ENCODE data around the gene NOS1AP. TPM values are rescaled to one million over a fixed set of nuclear protein-coding genes. Genes with fewer than 3 reads are reported as not detected.

NOS1AP gene
- polyA plus RNA-seq, 3 donors: 0.12 TPM; not detected in 2

GRCh38 chr1:162206300-162206699, 136.8 kb downstream of the NOS1AP start:
- no peak overlapping the region for H2AFZ ChIP-seq (ENCODE audit: insufficient read depth, low read depth, low read length, poor library complexity, severe bottlenecking)
- no peak overlapping the region for H3K9ac ChIP-seq (ENCODE audit: insufficient read depth, low read length, poor library complexity, severe bottlenecking)
- no peak for DNase-seq
- no peaks in the 10 kb centered on the region for H4K20me1 ChIP-seq (ENCODE audit: insufficient read depth, low read length)
- Mint-ChIP-seq H3K36me3 (no peaks in the 10 kb centered on the region), H3K9me3 (peaks cover 0 to 1% (median 0%) of the 10 kb centered on the region in 7 donors), H3K27ac (no peak overlapping the region), H3K4me1 (peaks cover 6% of the 10 kb centered on the region), H3K4me3 (no peak overlapping the region), H3K27me3 (ENCODE audit: low read depth in 3 of 3) (peaks cover 0 to 9% (median 4%) of the 10 kb centered on the region in 3 donors)
- no peak overlapping the region for H3K4me3 ChIP-seq (replicated peaks in 1 of 3; ENCODE audit: low read depth in 2 of 3, low read length in 3 of 3)
- H3K9me3 ChIP-seq (replicated peaks in 1 of 2; ENCODE audit: control insufficient read depth in 1 of 2, insufficient read depth in 1 of 2, low read length in 2 of 2): no peaks in the 10 kb centered on the region
- H3K4me2 ChIP-seq (replicated peaks; ENCODE audit: extremely low read depth, low read length, poor library complexity, severe bottlenecking): no peak overlapping the region
- intact Hi-C loops (cut with micrococcal nuclease): no loop called here
- no peaks in the 10 kb centered on the region for H3K27me3 ChIP-seq (ENCODE audit: control insufficient read depth in 2 of 2, insufficient read depth in 2 of 2, low read length in 2 of 2)
- H3K79me2 ChIP-seq (ENCODE audit: insufficient read depth, low read length): no peaks in the 10 kb centered on the region
- TF ChIP-seq CTCF (IDR thresholded peaks at IDR 0.05): no peak
- no peaks in the 10 kb centered on the region for H3K4me1 ChIP-seq (ENCODE audit: control insufficient read depth in 1 of 2, insufficient read depth in 2 of 2, low read length in 2 of 2)
- no peak overlapping the region for H3K27ac ChIP-seq (ENCODE audit: low read depth in 1 of 2, low read length in 2 of 2)
- H3K36me3 ChIP-seq (replicated peaks in 1 of 2; ENCODE audit: control insufficient read depth in 1 of 2, insufficient read depth in 2 of 2, low read length in 2 of 2): no peaks in the 10 kb centered on the region
- WGBS (ENCODE audit: insufficient coverage): no CpG with 5 or more reads among the region's 1 CpG

GRCh38 chr1:162206749-162207635, 137.5 kb downstream of the NOS1AP start:
- TF ChIP-seq CTCF (IDR thresholded peaks at IDR 0.05): no peak
- H3K27me3 ChIP-seq (ENCODE audit: control insufficient read depth in 2 of 2, insufficient read depth in 2 of 2, low read length in 2 of 2): no peaks in the 10 kb centered on the region
- Mint-ChIP-seq H3K4me3 (no peak overlapping the region), H3K36me3 (no peaks in the 10 kb centered on the region), H3K9me3 (peaks cover 0 to 2% (median 0%) of the 10 kb centered on the region in 7 donors), H3K27me3 (ENCODE audit: low read depth in 3 of 3) (peaks cover 2 to 13% (median 2%) of the 10 kb centered on the region in 3 donors), H3K4me1 (peaks cover 6% of the 10 kb centered on the region), H3K27ac (no peak overlapping the region)
- H3K9ac ChIP-seq (ENCODE audit: insufficient read depth, low read length, poor library complexity, severe bottlenecking): no peak overlapping the region
- no peaks in the 10 kb centered on the region for H3K79me2 ChIP-seq (ENCODE audit: insufficient read depth, low read length)
- no peaks in the 10 kb centered on the region for H3K36me3 ChIP-seq (replicated peaks in 1 of 2; ENCODE audit: control insufficient read depth in 1 of 2, insufficient read depth in 2 of 2, low read length in 2 of 2)
- no peaks in the 10 kb centered on the region for H4K20me1 ChIP-seq (ENCODE audit: insufficient read depth, low read length)
- WGBS (ENCODE audit: insufficient coverage): 91% methylated on average over 6 of the region's 12 CpGs
- H3K27ac ChIP-seq (ENCODE audit: low read depth in 1 of 2, low read length in 2 of 2): no peak overlapping the region
- no peak overlapping the region for H3K4me2 ChIP-seq (replicated peaks; ENCODE audit: extremely low read depth, low read length, poor library complexity, severe bottlenecking)
- intact Hi-C loops (cut with micrococcal nuclease): no loop called here
- DNase-seq: no peak
- H3K9me3 ChIP-seq (replicated peaks in 1 of 2; ENCODE audit: control insufficient read depth in 1 of 2, insufficient read depth in 1 of 2, low read length in 2 of 2): no peaks in the 10 kb centered on the region
- no peaks in the 10 kb centered on the region for H3K4me1 ChIP-seq (ENCODE audit: control insufficient read depth in 1 of 2, insufficient read depth in 2 of 2, low read length in 2 of 2)
- H3K4me3 ChIP-seq (replicated peaks in 1 of 3; ENCODE audit: low read depth in 2 of 3, low read length in 3 of 3): no peak overlapping the region
- H2AFZ ChIP-seq (ENCODE audit: insufficient read depth, low read depth, low read length, poor library complexity, severe bottlenecking): no peak overlapping the region
